Measurements from ENCODE around the gene TOM1. TPM values are rescaled to one million over a fixed set of nuclear protein-coding genes. Genes with fewer than 3 reads are reported as not detected.

TOM1 gene
- total and polyA plus RNA-seq, 2 donors, result 23.2 to 41.8 TPM

GRCh38 chr22:35380537-35381423, 81.1 kb downstream of the TOM1 start, which contains the start of gene HMOX1:
TSS of gene HMOX1 (plus strand) at chr22:35381096. CDS start at chr22:35381174, 78 bp downstream.
- Histone ChIP-seq H3K36me3 (ENCODE audit: control insufficient read depth in 2 of 2, insufficient read depth in 2 of 2, low read length in 1 of 2) (no peaks in the 10 kb centered on the region), H3K27ac (ENCODE audit: low read depth in 1 of 2, low read length in 1 of 2) (peak within 1 kb of the TSS in 1 of 2 donors; percentile 39), H3K4me3 (ENCODE audit: low read length in 2 of 2) (peak within 1 kb of the TSS; percentile 10 to 14), H3K4me1 (ENCODE audit: control insufficient read depth in 2 of 2, insufficient read depth in 2 of 2, low read length in 2 of 2) (peaks cover 0 to 16% of the 10 kb centered on the region in 2 donors), H3K9me3 (ENCODE audit: control insufficient read depth in 2 of 2, insufficient read depth in 1 of 2, low read length in 1 of 2) (no peaks in the 10 kb centered on the region), H3K27me3 (ENCODE audit: control insufficient read depth in 2 of 2, insufficient read depth in 1 of 2, low read length in 1 of 2) (peaks cover 17 to 42% of the 10 kb centered on the region in 2 donors)
- WGBS, result 7% methylated on average over 47 of the region's 47 CpGs
- DNase-seq (ENCODE audit: low read depth in 6 of 9, low spot score in 9 of 9), result peak in 2 of 9 donors; percentile 27 to 44

GRCh38 chr22:35381424-35382009, 81.8 kb downstream of the TOM1 start:
- Histone ChIP-seq H3K4me3 (ENCODE audit: low read length in 2 of 2) (peak overlapping the region; percentile 10 to 14), H3K27ac (ENCODE audit: low read depth in 1 of 2, low read length in 1 of 2) (no peak overlapping the region), H3K9me3 (ENCODE audit: control insufficient read depth in 2 of 2, insufficient read depth in 1 of 2, low read length in 1 of 2) (no peaks in the 10 kb centered on the region), H3K36me3 (ENCODE audit: control insufficient read depth in 2 of 2, insufficient read depth in 2 of 2, low read length in 1 of 2) (no peaks in the 10 kb centered on the region), H3K27me3 (ENCODE audit: control insufficient read depth in 2 of 2, insufficient read depth in 1 of 2, low read length in 1 of 2) (peaks cover 17 to 42% of the 10 kb centered on the region in 2 donors), H3K4me1 (ENCODE audit: control insufficient read depth in 2 of 2, insufficient read depth in 2 of 2, low read length in 2 of 2) (peaks cover 0 to 15% of the 10 kb centered on the region in 2 donors)
- 92% methylated on average over 5 of the region's 5 CpGs for WGBS
- DNase-seq (ENCODE audit: low read depth in 6 of 9, low spot score in 9 of 9), result no peak

GRCh38 chr22:35383679-35384071, 84.0 kb downstream of the TOM1 start:
- Histone ChIP-seq H3K4me1 (ENCODE audit: control insufficient read depth in 2 of 2, insufficient read depth in 2 of 2, low read length in 2 of 2) (peaks cover 0 to 5% of the 10 kb centered on the region in 2 donors), H3K4me3 (ENCODE audit: low read length in 2 of 2) (no peak overlapping the region), H3K27me3 (ENCODE audit: control insufficient read depth in 2 of 2, insufficient read depth in 1 of 2, low read length in 1 of 2) (peaks cover 17 to 42% of the 10 kb centered on the region in 2 donors), H3K36me3 (ENCODE audit: control insufficient read depth in 2 of 2, insufficient read depth in 2 of 2, low read length in 1 of 2) (no peaks in the 10 kb centered on the region), H3K27ac (ENCODE audit: low read depth in 1 of 2, low read length in 1 of 2) (no peak overlapping the region), H3K9me3 (ENCODE audit: control insufficient read depth in 2 of 2, insufficient read depth in 1 of 2, low read length in 1 of 2) (no peaks in the 10 kb centered on the region)
- no peak for DNase-seq (ENCODE audit: low read depth in 6 of 9, low spot score in 9 of 9)
- WGBS, result 95% methylated on average over 3 of the region's 3 CpGs

- 90% methylated on average over 4 of the region's 4 CpGs for WGBS
- Histone ChIP-seq H3K4me3 (ENCODE audit: low read length in 2 of 2) (no peak overlapping the region), H3K9me3 (ENCODE audit: control insufficient read depth in 2 of 2, insufficient read depth in 1 of 2, low read length in 1 of 2) (no peaks in the 10 kb centered on the region), H3K36me3 (ENCODE audit: control insufficient read depth in 2 of 2, insufficient read depth in 2 of 2, low read length in 1 of 2) (no peaks in the 10 kb centered on the region), H3K4me1 (ENCODE audit: control insufficient read depth in 2 of 2, insufficient read depth in 2 of 2, low read length in 2 of 2) (peaks cover 0 to 5% of the 10 kb centered on the region in 2 donors), H3K27ac (ENCODE audit: low read depth in 1 of 2, low read length in 1 of 2) (no peak overlapping the region), H3K27me3 (ENCODE audit: control insufficient read depth in 2 of 2, insufficient read depth in 1 of 2, low read length in 1 of 2) (peaks cover 17 to 42% of the 10 kb centered on the region in 2 donors)
- no peak for DNase-seq (ENCODE audit: low read depth in 6 of 9, low spot score in 9 of 9)
Measured at GRCh38 chr22:35384527-35384926, 84.8 kb downstream of the TOM1 start.

GRCh38 chr22:35384975-35385588, 85.4 kb downstream of the TOM1 start:
- 79% methylated on average over 6 of the region's 6 CpGs for WGBS
- no peak for DNase-seq (ENCODE audit: low read depth in 6 of 9, low spot score in 9 of 9)
- peaks cover 0 to 5% of the 10 kb centered on the region in 2 donors for H3K4me1 ChIP-seq (ENCODE audit: control insufficient read depth in 2 of 2, insufficient read depth in 2 of 2, low read length in 2 of 2)
- no peaks in the 10 kb centered on the region for H3K36me3 ChIP-seq (ENCODE audit: control insufficient read depth in 2 of 2, insufficient read depth in 2 of 2, low read length in 1 of 2)
- H3K4me3 ChIP-seq (ENCODE audit: low read length in 2 of 2), result no peak overlapping the region
- H3K27ac ChIP-seq (ENCODE audit: low read depth in 1 of 2, low read length in 1 of 2), result no peak overlapping the region
- H3K9me3 ChIP-seq (ENCODE audit: control insufficient read depth in 2 of 2, insufficient read depth in 1 of 2, low read length in 1 of 2), result no peaks in the 10 kb centered on the region
- H3K27me3 ChIP-seq (ENCODE audit: control insufficient read depth in 2 of 2, insufficient read depth in 1 of 2, low read length in 1 of 2), result peaks cover 15 to 36% of the 10 kb centered on the region in 2 donors

GRCh38 chr22:35386670-35387288, 87.1 kb downstream of the TOM1 start:
- Histone ChIP-seq H3K27me3 (ENCODE audit: control insufficient read depth in 2 of 2, insufficient read depth in 1 of 2, low read length in 1 of 2) (peaks cover 4 to 19% of the 10 kb centered on the region in 2 donors), H3K27ac (ENCODE audit: low read depth in 1 of 2, low read length in 1 of 2) (no peak overlapping the region), H3K4me3 (ENCODE audit: low read length in 2 of 2) (no peak overlapping the region), H3K36me3 (ENCODE audit: control insufficient read depth in 2 of 2, insufficient read depth in 2 of 2, low read length in 1 of 2) (no peaks in the 10 kb centered on the region), H3K9me3 (ENCODE audit: control insufficient read depth in 2 of 2, insufficient read depth in 1 of 2, low read length in 1 of 2) (no peaks in the 10 kb centered on the region), H3K4me1 (ENCODE audit: control insufficient read depth in 2 of 2, insufficient read depth in 2 of 2, low read length in 2 of 2) (no peaks in the 10 kb centered on the region)
- WGBS, result 97% methylated on average over 19 of the region's 19 CpGs
- DNase-seq (ENCODE audit: low read depth in 6 of 9, low spot score in 9 of 9), result no peak

GRCh38 chr22:35390933-35391332, 91.2 kb downstream of the TOM1 start:
- Histone ChIP-seq H3K4me1 (ENCODE audit: control insufficient read depth in 2 of 2, insufficient read depth in 2 of 2, low read length in 2 of 2) (no peaks in the 10 kb centered on the region), H3K27ac (ENCODE audit: low read depth in 1 of 2, low read length in 1 of 2) (no peak overlapping the region), H3K9me3 (ENCODE audit: control insufficient read depth in 2 of 2, insufficient read depth in 1 of 2, low read length in 1 of 2) (no peaks in the 10 kb centered on the region), H3K27me3 (ENCODE audit: control insufficient read depth in 2 of 2, insufficient read depth in 1 of 2, low read length in 1 of 2) (no peaks in the 10 kb centered on the region), H3K36me3 (ENCODE audit: control insufficient read depth in 2 of 2, insufficient read depth in 2 of 2, low read length in 1 of 2) (no peaks in the 10 kb centered on the region), H3K4me3 (ENCODE audit: low read length in 2 of 2) (no peak overlapping the region)
- WGBS, result 95% methylated on average over 5 of the region's 5 CpGs
- no peak for DNase-seq (ENCODE audit: low read depth in 6 of 9, low spot score in 9 of 9)

- DNase-seq (ENCODE audit: low read depth in 6 of 9, low spot score in 9 of 9), result no peak
- Histone ChIP-seq H3K4me3 (ENCODE audit: low read length in 2 of 2) (no peak overlapping the region), H3K36me3 (ENCODE audit: control insufficient read depth in 2 of 2, insufficient read depth in 2 of 2, low read length in 1 of 2) (no peaks in the 10 kb centered on the region), H3K4me1 (ENCODE audit: control insufficient read depth in 2 of 2, insufficient read depth in 2 of 2, low read length in 2 of 2) (no peaks in the 10 kb centered on the region), H3K27ac (ENCODE audit: low read depth in 1 of 2, low read length in 1 of 2) (no peak overlapping the region), H3K27me3 (ENCODE audit: control insufficient read depth in 2 of 2, insufficient read depth in 1 of 2, low read length in 1 of 2) (no peaks in the 10 kb centered on the region), H3K9me3 (ENCODE audit: control insufficient read depth in 2 of 2, insufficient read depth in 1 of 2, low read length in 1 of 2) (no peaks in the 10 kb centered on the region)
- WGBS, result 95% methylated on average over 2 of the region's 2 CpGs
Measured at GRCh38 chr22:35392357-35392756, 92.7 kb downstream of the TOM1 start.

Measured in thymus (tissue), 11 donors.